ENCODE data around the gene AMY1C.

GRCh38 chr1:103790172-103790571 is 40.5 kb downstream of the AMY1C start:
- TF ChIP-seq, protein P1, sequence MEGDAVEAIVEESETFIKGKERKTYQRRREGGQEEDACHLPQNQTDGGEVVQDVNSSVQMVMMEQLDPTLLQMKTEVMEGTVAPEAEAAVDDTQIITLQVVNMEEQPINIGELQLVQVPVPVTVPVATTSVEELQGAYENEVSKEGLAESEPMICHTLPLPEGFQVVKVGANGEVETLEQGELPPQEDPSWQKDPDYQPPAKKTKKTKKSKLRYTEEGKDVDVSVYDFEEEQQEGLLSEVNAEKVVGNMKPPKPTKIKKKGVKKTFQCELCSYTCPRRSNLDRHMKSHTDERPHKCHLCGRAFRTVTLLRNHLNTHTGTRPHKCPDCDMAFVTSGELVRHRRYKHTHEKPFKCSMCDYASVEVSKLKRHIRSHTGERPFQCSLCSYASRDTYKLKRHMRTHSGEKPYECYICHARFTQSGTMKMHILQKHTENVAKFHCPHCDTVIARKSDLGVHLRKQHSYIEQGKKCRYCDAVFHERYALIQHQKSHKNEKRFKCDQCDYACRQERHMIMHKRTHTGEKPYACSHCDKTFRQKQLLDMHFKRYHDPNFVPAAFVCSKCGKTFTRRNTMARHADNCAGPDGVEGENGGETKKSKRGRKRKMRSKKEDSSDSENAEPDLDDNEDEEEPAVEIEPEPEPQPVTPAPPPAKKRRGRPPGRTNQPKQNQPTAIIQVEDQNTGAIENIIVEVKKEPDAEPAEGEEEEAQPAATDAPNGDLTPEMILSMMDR (IDR thresholded peaks at IDR 0.05), result no peak
- TF ChIP-seq POLR2A (IDR thresholded peaks at IDR 0.05), result no peak
